ENCODE results near the gene STX8.

Gene STX8

GRCh38 chr17:9332132-9332494 lies 243.5 kb downstream of the STX8 start:
- no peak for DNase-seq

- no peak for DNase-seq
Observed at GRCh38 chr17:9331279-9332131, 244.1 kb downstream of the STX8 start.

- no peak for DNase-seq
Observed at GRCh38 chr17:9330611-9331271, 244.9 kb downstream of the STX8 start.

GRCh38 chr17:9330141-9330540 lies 245.5 kb downstream of the STX8 start:
- DNase-seq = no peak

- no peak for DNase-seq
Observed at GRCh38 chr17:9329251-9329921, 246.2 kb downstream of the STX8 start.

GRCh38 chr17:9324864-9325263 lies 250.8 kb downstream of the STX8 start:
- no peak for DNase-seq

GRCh38 chr17:9322326-9322725 lies 253.3 kb downstream of the STX8 start:
- DNase-seq = no peak

GRCh38 chr17:9321890-9322289 lies 253.7 kb downstream of the STX8 start:
- no peak for DNase-seq

GRCh38 chr17:9315360-9315759 lies 260.3 kb downstream of the STX8 start:
- no peak for DNase-seq

GRCh38 chr17:9313346-9313745 lies 262.3 kb downstream of the STX8 start:
- DNase-seq = no peak

GRCh38 chr17:9309216-9309615 lies 266.4 kb downstream of the STX8 start:
- no peak for DNase-seq

- no peak for DNase-seq
Observed at GRCh38 chr17:9308069-9308468, 267.6 kb downstream of the STX8 start.

GRCh38 chr17:9307313-9307998 lies 268.2 kb downstream of the STX8 start:
- no peak for DNase-seq

- no peak for DNase-seq
Observed at GRCh38 chr17:9306086-9306485, 269.5 kb downstream of the STX8 start.

- DNase-seq = no peak
Observed at GRCh38 chr17:9299695-9300094, 275.9 kb downstream of the STX8 start.

- DNase-seq = no peak
Observed at GRCh38 chr17:9298776-9299295, 276.8 kb downstream of the STX8 start.

GRCh38 chr17:9298135-9298534 lies 277.5 kb downstream of the STX8 start:
- DNase-seq = no peak

GRCh38 chr17:9294661-9295210 lies 280.9 kb downstream of the STX8 start:
- peak in 1 of 2 donors; percentile 5 for DNase-seq

- DNase-seq = no peak
Observed at GRCh38 chr17:9292561-9292941, 283.1 kb downstream of the STX8 start.

GRCh38 chr17:9291912-9292560 lies 283.6 kb downstream of the STX8 start:
- DNase-seq = peak in 1 of 2 donors; percentile 25

GRCh38 chr17:9290226-9290613 lies 285.4 kb downstream of the STX8 start:
- DNase-seq = no peak

- no peak for DNase-seq
Observed at GRCh38 chr17:9287306-9287705, 288.3 kb downstream of the STX8 start.

Data from bone marrow (tissue), 2 donors.